ENCODE data around the gene FAT1.

FAT1 gene

GRCh38 chr4:186724058-186724863 lies 605 bp upstream of the FAT1 start:
- DNase-seq (ENCODE audit: low read depth), result no peak

GRCh38 chr4:186722796-186723291 lies 812 bp downstream of the FAT1 start:
- DNase-seq (ENCODE audit: low read depth), result no peak

GRCh38 chr4:186719925-186720694 lies 3.5 kb downstream of the FAT1 start:
- no peak for DNase-seq (ENCODE audit: low read depth)

- DNase-seq (ENCODE audit: low read depth), result no peak
These were observed 6.1 kb downstream of the FAT1 start for GRCh38 chr4:186717556-186717955.

GRCh38 chr4:186715077-186715476 lies 8.6 kb downstream of the FAT1 start:
- no peak for DNase-seq (ENCODE audit: low read depth)

GRCh38 chr4:186714006-186714675 lies 9.5 kb downstream of the FAT1 start:
- no peak for DNase-seq (ENCODE audit: low read depth)

GRCh38 chr4:186712690-186713089 lies 11.0 kb downstream of the FAT1 start:
- no peak for DNase-seq (ENCODE audit: low read depth)

GRCh38 chr4:186710521-186711119 lies 13.0 kb downstream of the FAT1 start:
- no peak for DNase-seq (ENCODE audit: low read depth)

- DNase-seq (ENCODE audit: low read depth), result no peak
These were observed 14.1 kb downstream of the FAT1 start for GRCh38 chr4:186709517-186709916.

GRCh38 chr4:186708554-186708953 lies 15.1 kb downstream of the FAT1 start:
- no peak for DNase-seq (ENCODE audit: low read depth)

GRCh38 chr4:186707996-186708395 lies 15.7 kb downstream of the FAT1 start:
- no peak for DNase-seq (ENCODE audit: low read depth)

GRCh38 chr4:186707574-186707973 lies 16.1 kb downstream of the FAT1 start:
- DNase-seq (ENCODE audit: low read depth), result no peak

- DNase-seq (ENCODE audit: low read depth), result no peak
These were observed 19.6 kb downstream of the FAT1 start for GRCh38 chr4:186704057-186704456.

GRCh38 chr4:186703510-186703909 lies 20.1 kb downstream of the FAT1 start:
- DNase-seq (ENCODE audit: low read depth), result no peak

- no peak for DNase-seq (ENCODE audit: low read depth)
These were observed 20.7 kb downstream of the FAT1 start for GRCh38 chr4:186702940-186703339.

- no peak for DNase-seq (ENCODE audit: low read depth)
These were observed 21.4 kb downstream of the FAT1 start for GRCh38 chr4:186702297-186702696.

GRCh38 chr4:186701788-186702187 lies 21.9 kb downstream of the FAT1 start:
- no peak for DNase-seq (ENCODE audit: low read depth)

- no peak for DNase-seq (ENCODE audit: low read depth)
These were observed 22.4 kb downstream of the FAT1 start for GRCh38 chr4:186701273-186701672.

- DNase-seq (ENCODE audit: low read depth), result no peak
These were observed 22.9 kb downstream of the FAT1 start for GRCh38 chr4:186700746-186701145.

GRCh38 chr4:186699881-186700397 lies 23.7 kb downstream of the FAT1 start:
- DNase-seq (ENCODE audit: low read depth), result no peak

- DNase-seq (ENCODE audit: low read depth), result no peak
These were observed 24.4 kb downstream of the FAT1 start for GRCh38 chr4:186699298-186699697.

GRCh38 chr4:186698525-186698924 lies 25.1 kb downstream of the FAT1 start:
- no peak for DNase-seq (ENCODE audit: low read depth)

Data from activated T-cell treated with anti-CD3 and anti-CD28 coated beads for 1 hour (primary cell).